ENCODE results near the gene DRC3.

Gene DRC3, protein sequence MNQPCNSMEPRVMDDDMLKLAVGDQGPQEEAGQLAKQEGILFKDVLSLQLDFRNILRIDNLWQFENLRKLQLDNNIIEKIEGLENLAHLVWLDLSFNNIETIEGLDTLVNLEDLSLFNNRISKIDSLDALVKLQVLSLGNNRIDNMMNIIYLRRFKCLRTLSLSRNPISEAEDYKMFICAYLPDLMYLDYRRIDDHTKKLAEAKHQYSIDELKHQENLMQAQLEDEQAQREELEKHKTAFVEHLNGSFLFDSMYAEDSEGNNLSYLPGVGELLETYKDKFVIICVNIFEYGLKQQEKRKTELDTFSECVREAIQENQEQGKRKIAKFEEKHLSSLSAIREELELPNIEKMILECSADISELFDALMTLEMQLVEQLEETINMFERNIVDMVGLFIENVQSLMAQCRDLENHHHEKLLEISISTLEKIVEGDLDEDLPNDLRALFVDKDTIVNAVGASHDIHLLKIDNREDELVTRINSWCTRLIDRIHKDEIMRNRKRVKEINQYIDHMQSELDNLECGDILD

GRCh38 chr17:17972126-17972951 is at the start of gene DRC3, which contains the start of gene TOM1L2:
DRC3 (plus strand) TSS chr17:17972862; CDS start chr17:17977599, 4,737 bp downstream.
TOM1L2 (minus strand) TSS chr17:17972400; CDS start chr17:17972313, 87 bp downstream.
- Histone ChIP-seq H3F3A (ENCODE audit: insufficient read depth, low read length) (peaks cover 2% of the 10 kb centered on the region; the same call in 1 of the 2 replicates), H3K79me2 (ENCODE audit: low read length) (peaks cover 48% of the 10 kb centered on the region), H3K36me3 (replicated peaks; ENCODE audit: insufficient read depth, low read length) (no peaks in the 10 kb centered on the region), H3K4me2 (ENCODE audit: low read depth, low read length) (peak within 1 kb of the TSS; percentile 72), H2AFZ (ENCODE audit: low read length) (peak within 1 kb of the TSS; percentile 58), H3K9me2 (replicated peaks; ENCODE audit: insufficient read depth, low read length) (no peaks in the 10 kb centered on the region), H3K9ac (ENCODE audit: low read length) (peak within 1 kb of the TSS; percentile 64), H3K27me3 (replicated peaks; ENCODE audit: insufficient read depth, low read length) (no peaks in the 10 kb centered on the region), H3K4me1 (ENCODE audit: low read length) (peaks cover 15% of the 10 kb centered on the region), H3K4me3 (ENCODE audit: low read length) (peak within 1 kb of the TSS; percentile 73), H3K9me3 (replicated peaks; ENCODE audit: insufficient read depth, low read length) (no peaks in the 10 kb centered on the region), H4K20me1 (ENCODE audit: insufficient read depth, low read length) (no peaks in the 10 kb centered on the region), H3K27ac (ENCODE audit: low read length) (peak within 1 kb of the TSS; percentile 8; the same call in 1 of the 2 replicates)
- DNase-seq, result peak; percentile 100
- TF ChIP-seq, protein P1, sequence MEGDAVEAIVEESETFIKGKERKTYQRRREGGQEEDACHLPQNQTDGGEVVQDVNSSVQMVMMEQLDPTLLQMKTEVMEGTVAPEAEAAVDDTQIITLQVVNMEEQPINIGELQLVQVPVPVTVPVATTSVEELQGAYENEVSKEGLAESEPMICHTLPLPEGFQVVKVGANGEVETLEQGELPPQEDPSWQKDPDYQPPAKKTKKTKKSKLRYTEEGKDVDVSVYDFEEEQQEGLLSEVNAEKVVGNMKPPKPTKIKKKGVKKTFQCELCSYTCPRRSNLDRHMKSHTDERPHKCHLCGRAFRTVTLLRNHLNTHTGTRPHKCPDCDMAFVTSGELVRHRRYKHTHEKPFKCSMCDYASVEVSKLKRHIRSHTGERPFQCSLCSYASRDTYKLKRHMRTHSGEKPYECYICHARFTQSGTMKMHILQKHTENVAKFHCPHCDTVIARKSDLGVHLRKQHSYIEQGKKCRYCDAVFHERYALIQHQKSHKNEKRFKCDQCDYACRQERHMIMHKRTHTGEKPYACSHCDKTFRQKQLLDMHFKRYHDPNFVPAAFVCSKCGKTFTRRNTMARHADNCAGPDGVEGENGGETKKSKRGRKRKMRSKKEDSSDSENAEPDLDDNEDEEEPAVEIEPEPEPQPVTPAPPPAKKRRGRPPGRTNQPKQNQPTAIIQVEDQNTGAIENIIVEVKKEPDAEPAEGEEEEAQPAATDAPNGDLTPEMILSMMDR (IDR thresholded peaks at IDR 0.05; ENCODE audit: low read length), result no peak
- TF ChIP-seq EZH2 (optimal IDR thresholded peaks at IDR 0.05; ENCODE audit: low read depth, low read length), result no peak
- no peak for TF ChIP-seq EZH2phosphoT487 (IDR thresholded peaks at IDR 0.05; ENCODE audit: low read length)

- Histone ChIP-seq H3K9me3 (replicated peaks; ENCODE audit: insufficient read depth, low read length) (no peaks in the 10 kb centered on the region; the same call in 1 of the 2 replicates), H3K79me2 (ENCODE audit: low read length) (no peaks in the 10 kb centered on the region), H3K9me2 (replicated peaks; ENCODE audit: insufficient read depth, low read length) (no peaks in the 10 kb centered on the region), H3K4me2 (ENCODE audit: low read depth, low read length) (no peak overlapping the region), H3K4me3 (ENCODE audit: low read length) (no peak overlapping the region), H3K27me3 (replicated peaks; ENCODE audit: insufficient read depth, low read length) (no peaks in the 10 kb centered on the region), H3K4me1 (ENCODE audit: low read length) (peaks cover 7% of the 10 kb centered on the region; the same call in 1 of the 2 replicates), H3K36me3 (replicated peaks; ENCODE audit: insufficient read depth, low read length) (no peaks in the 10 kb centered on the region), H4K20me1 (ENCODE audit: insufficient read depth, low read length) (0 out of 2 replicates have a peak, but pooled peaks cover 6% of the 10 kb centered on the region), H3K27ac (ENCODE audit: low read length) (no peak overlapping the region), H2AFZ (ENCODE audit: low read length) (no peak overlapping the region), H3F3A (ENCODE audit: insufficient read depth, low read length) (no peaks in the 10 kb centered on the region; the same call in 1 of the 2 replicates), H3K9ac (ENCODE audit: low read length) (no peak overlapping the region)
- TF ChIP-seq EZH2 (optimal IDR thresholded peaks at IDR 0.05; ENCODE audit: low read depth, low read length) (no peak), EZH2phosphoT487 (IDR thresholded peaks at IDR 0.05; ENCODE audit: low read length) (no peak)
- TF ChIP-seq, protein P1 (IDR thresholded peaks at IDR 0.05; ENCODE audit: low read length), result no peak
- no peak for DNase-seq
Observed at GRCh38 chr17:17924131-17924856, 48.4 kb upstream of the DRC3 start.

- H4K20me1 ChIP-seq (ENCODE audit: insufficient read depth, low read length), result 0 out of 2 replicates have a peak, but pooled peaks cover 6% of the 10 kb centered on the region
- no peaks in the 10 kb centered on the region for H3K9me2 ChIP-seq (replicated peaks; ENCODE audit: insufficient read depth, low read length)
- H3K4me2 ChIP-seq (ENCODE audit: low read depth, low read length), result no peak overlapping the region
- no peak for DNase-seq
- H3K36me3 ChIP-seq (replicated peaks; ENCODE audit: insufficient read depth, low read length), result no peaks in the 10 kb centered on the region
- no peaks in the 10 kb centered on the region for H3K79me2 ChIP-seq (ENCODE audit: low read length)
- no peak for TF ChIP-seq EZH2phosphoT487 (IDR thresholded peaks at IDR 0.05; ENCODE audit: low read length)
- TF ChIP-seq, protein P1 (IDR thresholded peaks at IDR 0.05; ENCODE audit: low read length), result no peak
- no peak for TF ChIP-seq EZH2 (optimal IDR thresholded peaks at IDR 0.05; ENCODE audit: low read depth, low read length)
- no peaks in the 10 kb centered on the region; the same call in 1 of the 2 replicates for H3F3A ChIP-seq (ENCODE audit: insufficient read depth, low read length)
- no peak overlapping the region for H3K4me3 ChIP-seq (ENCODE audit: low read length)
- no peaks in the 10 kb centered on the region; the same call in 1 of the 2 replicates for H3K9me3 ChIP-seq (replicated peaks; ENCODE audit: insufficient read depth, low read length)
- H3K27me3 ChIP-seq (replicated peaks; ENCODE audit: insufficient read depth, low read length), result no peaks in the 10 kb centered on the region
- H3K4me1 ChIP-seq (ENCODE audit: low read length), result peaks cover 7% of the 10 kb centered on the region; the same call in 1 of the 2 replicates
- no peak overlapping the region for H3K9ac ChIP-seq (ENCODE audit: low read length)
- H3K27ac ChIP-seq (ENCODE audit: low read length), result no peak overlapping the region
- no peak overlapping the region for H2AFZ ChIP-seq (ENCODE audit: low read length)
Observed at GRCh38 chr17:17924857-17925250, 47.8 kb upstream of the DRC3 start.
